Upper lobe of left lung (tissue), 4 donors: ENCODE measurements around the gene TANC2.

Experiments used
- EP300 ChIP-seq, 4 donors: sonication (generic); formaldehyde crosslinking; IDR thresholded peaks; one replicate each; pipeline ENCODE4 v1.5.1; 2017; ENCODE audit warnings: antibody characterized with exemption in 4 of 4, control low read depth in 2 of 4
- POLR2A ChIP-seq, 4 donors: fragments of 450-650 bp; IDR thresholded peaks; one replicate each; pipeline ENCODE4 v1.5.1; 2016 to 2017; ENCODE audit warnings: antibody characterized with exemption in 4 of 4, mild to moderate bottlenecking in 2 of 4
- POLR2AphosphoS5 ChIP-seq, 2 donors: sonication (generic); formaldehyde crosslinking; IDR thresholded peaks; one replicate each; pipeline ENCODE4 v1.5.1; 2017; ENCODE audit warnings: antibody characterized with exemption in 2 of 2
- TF ChIP-seq, protein P1 (sequence below), 6 experiments: fragments of 450-650 bp in 4 of 6; fragments of 200-600 bp in 2 of 6; sonication (generic) in 2 of 6; IDR thresholded peaks; one replicate each; pipeline ENCODE4 v1.5.1; 2016 to 2019; ENCODE audit warnings: antibody characterized with exemption in 6 of 6

DNA sequence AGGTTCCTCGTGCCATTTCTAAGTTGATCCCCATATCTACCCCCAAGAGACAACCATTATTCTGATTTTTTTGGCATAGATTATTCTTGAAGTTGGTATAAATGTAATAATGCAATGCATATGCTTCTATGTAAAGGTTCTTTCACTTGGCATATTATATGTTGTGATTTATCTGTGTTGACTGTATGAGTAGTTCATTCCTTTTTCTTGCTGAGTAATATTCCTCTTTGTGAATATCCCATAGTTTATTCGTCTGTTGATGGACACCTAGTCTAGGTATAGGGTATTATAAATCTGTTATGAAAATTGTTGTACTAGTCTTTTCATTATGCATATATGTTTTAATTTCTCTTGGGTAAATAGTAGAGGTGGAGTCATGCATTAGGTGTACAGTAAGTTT, 36.6 kb downstream of the TANC2 start:
- TF ChIP-seq, protein P1, sequence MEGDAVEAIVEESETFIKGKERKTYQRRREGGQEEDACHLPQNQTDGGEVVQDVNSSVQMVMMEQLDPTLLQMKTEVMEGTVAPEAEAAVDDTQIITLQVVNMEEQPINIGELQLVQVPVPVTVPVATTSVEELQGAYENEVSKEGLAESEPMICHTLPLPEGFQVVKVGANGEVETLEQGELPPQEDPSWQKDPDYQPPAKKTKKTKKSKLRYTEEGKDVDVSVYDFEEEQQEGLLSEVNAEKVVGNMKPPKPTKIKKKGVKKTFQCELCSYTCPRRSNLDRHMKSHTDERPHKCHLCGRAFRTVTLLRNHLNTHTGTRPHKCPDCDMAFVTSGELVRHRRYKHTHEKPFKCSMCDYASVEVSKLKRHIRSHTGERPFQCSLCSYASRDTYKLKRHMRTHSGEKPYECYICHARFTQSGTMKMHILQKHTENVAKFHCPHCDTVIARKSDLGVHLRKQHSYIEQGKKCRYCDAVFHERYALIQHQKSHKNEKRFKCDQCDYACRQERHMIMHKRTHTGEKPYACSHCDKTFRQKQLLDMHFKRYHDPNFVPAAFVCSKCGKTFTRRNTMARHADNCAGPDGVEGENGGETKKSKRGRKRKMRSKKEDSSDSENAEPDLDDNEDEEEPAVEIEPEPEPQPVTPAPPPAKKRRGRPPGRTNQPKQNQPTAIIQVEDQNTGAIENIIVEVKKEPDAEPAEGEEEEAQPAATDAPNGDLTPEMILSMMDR (IDR thresholded peaks at IDR 0.05), result no peak
- TF ChIP-seq POLR2A (IDR thresholded peaks at IDR 0.05), result no peak
- no peak for TF ChIP-seq POLR2AphosphoS5 (IDR thresholded peaks at IDR 0.05)
- no peak for TF ChIP-seq EP300 (IDR thresholded peaks at IDR 0.05)
